ENCODE data around the gene IMMT. TPM values are rescaled to one million over a fixed set of nuclear protein-coding genes. Genes with fewer than 3 reads are reported as not detected.
"Not testable (repeated sequence)": the region's sequence is repeated elsewhere in the genome, so short reads cannot be mapped to it uniquely, and the experiment has no call there.

IMMT gene
- total RNA-seq, 1 donor from 2014 or later, result 301 TPM

GRCh38 chr2:86204458-86204857 is 9.2 kb upstream of the IMMT start:
- DNase-seq (no peak), ATAC-seq (no peak)
- intact Hi-C loops (cut with micrococcal nuclease), result no loop called here

GRCh38 chr2:86203614-86204013 is 8.4 kb upstream of the IMMT start:
- intact Hi-C loops (cut with micrococcal nuclease), result no loop called here
- DNase-seq, result no peak
- no peak for ATAC-seq

- intact Hi-C loops (cut with micrococcal nuclease), result no loop called here
- DNase-seq (no peak), ATAC-seq (peak; percentile 42)
Observed at GRCh38 chr2:86202702-86203101, 7.4 kb upstream of the IMMT start.

GRCh38 chr2:86202336-86202692 is 7.1 kb upstream of the IMMT start:
- DNase-seq (no peak), ATAC-seq (no peak)
- intact Hi-C loops (cut with micrococcal nuclease), result no loop called here

- ATAC-seq, result peak; percentile 21
- no peak for DNase-seq
- intact Hi-C loops (cut with micrococcal nuclease), result no loop called here
Observed at GRCh38 chr2:86201671-86202335, 6.5 kb upstream of the IMMT start.

GRCh38 chr2:86200564-86200963 is 5.3 kb upstream of the IMMT start:
- ATAC-seq; DNase-seq; intact Hi-C loops (cut with micrococcal nuclease): not testable (repeated sequence)

GRCh38 chr2:86199834-86200177 is 4.5 kb upstream of the IMMT start:
- no peak for DNase-seq
- intact Hi-C loops (cut with micrococcal nuclease), result no loop called here
- ATAC-seq, result no peak

- intact Hi-C loops (cut with micrococcal nuclease), result no loop called here
- DNase-seq, result no peak
- ATAC-seq, result no peak
Observed at GRCh38 chr2:86195808-86196387, 636 bp upstream of the IMMT start.

GRCh38 chr2:86194751-86195054 is 559 bp downstream of the IMMT start:
- ATAC-seq (no peak), DNase-seq (no peak)
- intact Hi-C loops (cut with micrococcal nuclease), result no loop called here

GRCh38 chr2:86193901-86194567 is 1.2 kb downstream of the IMMT start:
- no peak for DNase-seq
- no peak for ATAC-seq
- intact Hi-C loops (cut with micrococcal nuclease), result no loop called here

GRCh38 chr2:86189782-86190416 is 5.4 kb downstream of the IMMT start:
- intact Hi-C loops (cut with micrococcal nuclease), result no loop called here
- ATAC-seq (no peak), DNase-seq (no peak)

GRCh38 chr2:86186431-86186830 is 8.8 kb downstream of the IMMT start:
- no peak for ATAC-seq
- intact Hi-C loops (cut with micrococcal nuclease), result no loop called here
- DNase-seq, result no peak

- intact Hi-C loops (cut with micrococcal nuclease), result no loop called here
- ATAC-seq, result peak; percentile 9
- no peak for DNase-seq
Observed at GRCh38 chr2:86185517-86186212, 9.6 kb downstream of the IMMT start.

- intact Hi-C loops (cut with micrococcal nuclease), result loop anchor here (10.0 kb wide), 1 partner anchor 52 kb away; no protein-coding TSS in a partner anchor
- ATAC-seq (no peak), DNase-seq (no peak)
Observed at GRCh38 chr2:86176597-86176996, 18.7 kb downstream of the IMMT start.

- intact Hi-C loops (cut with micrococcal nuclease), result loop anchor here (10.0 kb wide), 1 partner anchor 51 kb away; no protein-coding TSS in a partner anchor
- ATAC-seq (peak; percentile 58), DNase-seq (no peak)
Observed at GRCh38 chr2:86175828-86176227, 19.4 kb downstream of the IMMT start.

- DNase-seq (no peak), ATAC-seq (no peak)
- intact Hi-C loops (cut with micrococcal nuclease), result loop anchor here (10.0 kb wide), 1 partner anchor 50 kb away; no protein-coding TSS in a partner anchor
Observed at GRCh38 chr2:86174445-86174844, 20.8 kb downstream of the IMMT start.

GRCh38 chr2:86172610-86173009 is 22.7 kb downstream of the IMMT start:
- DNase-seq, result no peak
- intact Hi-C loops (cut with micrococcal nuclease), result loop anchor here (10.0 kb wide), 1 partner anchor 48 kb away; no protein-coding TSS in a partner anchor
- no peak for ATAC-seq

- intact Hi-C loops (cut with micrococcal nuclease), result loop anchor here (10.0 kb wide), 1 partner anchor 46 kb away; no protein-coding TSS in a partner anchor
- ATAC-seq (no peak), DNase-seq (no peak)
Observed at GRCh38 chr2:86171295-86171694, 24.0 kb downstream of the IMMT start.

GRCh38 chr2:86170449-86170848 is 24.8 kb downstream of the IMMT start:
- DNase-seq, result no peak
- ATAC-seq, result no peak
- intact Hi-C loops (cut with micrococcal nuclease), result loop anchor here (10.0 kb wide), 1 partner anchor 46 kb away; no protein-coding TSS in a partner anchor

Measured in left ventricle myocardium superior (tissue), 1 donor.